PC-3 (cell line): Measurements from ENCODE around the gene OSBPL6. TPM values are rescaled to one million over a fixed set of nuclear protein-coding genes. Genes with fewer than 3 reads are reported as not detected.

Source experiments
- ATAC-seq: fragments of 200-7000 bp; cut with Tn5 transposase; 2 replicates; pipeline ENCODE4 v1.9.1; 2020; ENCODE audit warnings: mild to moderate bottlenecking, moderate library complexity
- BruUV-seq: library from RNA; stranded (reverse); fragments of 400-500 nt; replicated peaks from 2 replicates; lab custom pipeline; 2021; lab: Mats Ljungman, UMichigan
- CTCF ChIA-PET: fragments of 300-600 bp; sonication (Branson Sonifier 250); formaldehyde crosslinking; loops from one replicate; lab custom pipeline; 2022; ENCODE audit warnings: antibody characterized with exemption; lab: Charles Lee
- POLR2A ChIA-PET: fragments of 300-600 bp; sonication (Branson Sonifier 250); formaldehyde crosslinking; loops from one replicate; lab custom pipeline; 2022; ENCODE audit warnings: antibody characterized with exemption; ENCODE audit not compliant: unreplicated experiment; lab: Charles Lee
- DNase-seq: peaks from one replicate; pipeline ENCODE4 v3.0.0-alpha.2; 2015
- H2AFZ ChIP-seq: fragments of 300-600 bp; sonication (generic); 2 replicates; pipeline ENCODE4 v1.6.0; 2016; ENCODE audit warnings: antibody characterized with exemption, low read length
- H3F3A ChIP-seq: fragments of 300-600 bp; sonication (generic); one replicate; pipeline ENCODE4 v1.6.0; 2017; ENCODE audit warnings: antibody characterized with exemption, low read length, control low read depth, mild to moderate bottlenecking; ENCODE audit not compliant: unreplicated experiment
- H3K27ac ChIP-seq: fragments of 300-600 bp; sonication (generic); 2 replicates; pipeline ENCODE4 v1.5.1; 2016; ENCODE audit warnings: mild to moderate bottlenecking, low read length
- H3K27me3 ChIP-seq: fragments of 300-600 bp; sonication (generic); 2 replicates; pipeline ENCODE4 v1.6.1; 2016; ENCODE audit warnings: low read length, mixed read lengths
- H3K36me3 ChIP-seq: fragments of 300-600 bp; sonication (generic); 2 replicates; pipeline ENCODE4 v1.6.1; 2016; ENCODE audit warnings: low read depth, mixed run types, low read length, mixed read lengths
- H3K4me1 ChIP-seq: fragments of 300-600 bp; sonication (generic); 2 replicates; pipeline ENCODE4 v1.5.1; 2016; ENCODE audit warnings: low read length; ENCODE audit not compliant: insufficient read depth
- H3K4me2 ChIP-seq: fragments of 300-600 bp; sonication (generic); 2 replicates; pipeline ENCODE4 v1.6.0; 2016; ENCODE audit warnings: low read length
- H3K4me3 ChIP-seq: fragments of 300-600 bp; sonication (generic); 2 replicates; pipeline ENCODE4 v1.5.1; 2016; ENCODE audit warnings: mild to moderate bottlenecking, low read length, mixed read lengths
- H3K79me2 ChIP-seq: fragments of 300-600 bp; sonication (generic); 2 replicates; pipeline ENCODE4 v1.6.1; 2017; ENCODE audit warnings: low read length, mixed read lengths
- H3K9ac ChIP-seq: fragments of 300-600 bp; sonication (generic); 2 replicates; pipeline ENCODE4 v1.6.0; 2016; ENCODE audit warnings: mild to moderate bottlenecking, low read length
- H3K9me2 ChIP-seq: fragments of 300-600 bp; sonication (generic); replicated peaks from 2 replicates; pipeline ENCODE4 v1.6.1; 2016; ENCODE audit warnings: mixed run types, low read length, mixed read lengths
- H3K9me3 ChIP-seq: fragments of 300-600 bp; sonication (generic); 2 replicates; pipeline ENCODE4 v1.6.1; 2016; ENCODE audit warnings: low read length, mixed read lengths
- H4K20me1 ChIP-seq: fragments of 300-600 bp; sonication (generic); 2 replicates; pipeline ENCODE4 v1.6.1; 2016; ENCODE audit warnings: low read length, mixed read lengths
- CTCF ChIP-seq: fragments of 300-600 bp; sonication (generic); conservative IDR thresholded peaks from 2 replicates; pipeline ENCODE4 v1.5.1; 2017; ENCODE audit warnings: antibody characterized with exemption, low read depth, mild to moderate bottlenecking, low read length
- EZH2 ChIP-seq: fragments of 300-600 bp; sonication (generic); IDR thresholded peaks from one replicate; pipeline ENCODE4 v1.6.1; 2017; ENCODE audit warnings: antibody characterized with exemption, mild to moderate bottlenecking, low read length; ENCODE audit not compliant: unreplicated experiment
- EZH2phosphoT487 ChIP-seq: fragments of 300-600 bp; sonication (generic); IDR thresholded peaks from 2 replicates; pipeline ENCODE4 v1.6.1; 2018; ENCODE audit warnings: mild to moderate bottlenecking, antibody characterized with exemption, low read length, borderline replicate concordance
- intact Hi-C: fragments of 100-400 bp; cut with micrococcal nuclease; formaldehyde crosslinking; loops from 2 replicates; pipeline ENCODE4 v1.9.0; 2023
- total RNA-seq: library from RNA; depleted of rRNA; stranded (reverse); fragments of >200 nt; gene quantifications from 2 replicates; pipeline ENCODE4 v1.2.3, GENCODE V29; 2014

Gene OSBPL6
- total RNA-seq, 1 experiment from 2014 or later, result 4.0 TPM

GRCh38 chr2:178413472-178414265 lies 219.4 kb downstream of the OSBPL6 start:
- Histone ChIP-seq H3K9me3 (no peaks in the 10 kb centered on the region), H3K36me3 (no peaks in the 10 kb centered on the region), H3K4me3 (peak overlapping the region; percentile 70), H3K79me2 (no peaks in the 10 kb centered on the region), H3F3A (no peaks in the 10 kb centered on the region), H3K9ac (peak overlapping the region; percentile 90), H3K9me2 (no peaks in the 10 kb centered on the region), H2AFZ (peak overlapping the region; percentile 82), H3K27me3 (no peaks in the 10 kb centered on the region), H3K4me1 (peaks cover 6% of the 10 kb centered on the region; the same call in 1 of the 2 replicates), H4K20me1 (no peaks in the 10 kb centered on the region), H3K27ac (peak overlapping the region; percentile 71), H3K4me2 (peak overlapping the region; percentile 92)
- no peak for TF ChIP-seq CTCF
- no peak for TF ChIP-seq EZH2
- TF ChIP-seq EZH2phosphoT487, result no peak
- TSS peak; percentile 88 for BruUV-seq
- ChIA-PET POLR2A (interaction anchor here (0.6 to 1.0 kb wide), 3 partner anchors 17 to 498 kb away, joined by 3 to 4 read pairs (median 4); no protein-coding TSS in a partner anchor), CTCF (interaction anchor here (0.6 to 1.6 kb wide), 8 partner anchors 9 to 303 kb away, joined by 3 to 9 read pairs (median 4); partner anchors contain the start of genes PJVK, PRKRA and RBM45)
- DNase-seq (peak; percentile 71), ATAC-seq (peak; percentile 73)
- intact Hi-C loops, result loop anchor here (1.0 to 10.0 kb wide), 8 partner anchors 16 to 629 kb away; partner anchors contain the start of gene RBM45

- H3K27ac ChIP-seq, result peak overlapping the region; percentile 71
- DNase-seq (peak; percentile 96), ATAC-seq (peak; percentile 85)
- ChIA-PET POLR2A (interaction anchor here (0.6 to 0.7 kb wide), 4 partner anchors 37 to 497 kb away, joined by 3 to 4 read pairs (median 4); partner anchors contain the start of genes PJVK and PRKRA), CTCF (interaction anchor here (0.5 to 1.6 kb wide), 13 partner anchors 9 to 304 kb away, joined by 3 to 9 read pairs (median 4); partner anchors contain the start of gene RBM45)
- intact Hi-C loops, result loop anchor here (1.0 to 10.0 kb wide), 8 partner anchors 17 to 630 kb away; partner anchors contain the start of gene RBM45
- TF ChIP-seq EZH2phosphoT487 (no peak), CTCF (peak; percentile 92), EZH2 (no peak)
- H3K4me1 ChIP-seq, result peaks cover 6% of the 10 kb centered on the region; the same call in 1 of the 2 replicates
- H3K27me3 ChIP-seq, result no peaks in the 10 kb centered on the region
- H3F3A ChIP-seq, result no peaks in the 10 kb centered on the region
- peak overlapping the region; percentile 90 for H3K9ac ChIP-seq
- H3K36me3 ChIP-seq, result no peaks in the 10 kb centered on the region
- no peaks in the 10 kb centered on the region for H3K79me2 ChIP-seq
- peak overlapping the region; percentile 82 for H2AFZ ChIP-seq
- BruUV-seq, result TSS peak; percentile 82
- H3K9me2 ChIP-seq, result no peaks in the 10 kb centered on the region
- H3K4me2 ChIP-seq, result peak overlapping the region; percentile 92
- no peaks in the 10 kb centered on the region for H3K9me3 ChIP-seq
- H4K20me1 ChIP-seq, result no peaks in the 10 kb centered on the region
- H3K4me3 ChIP-seq, result peak overlapping the region; percentile 70
Observed at GRCh38 chr2:178414266-178415247, 220.2 kb downstream of the OSBPL6 start.
